Measurements from ENCODE around the gene ARRDC3. TPM values are rescaled to one million over a fixed set of nuclear protein-coding genes. Genes with fewer than 3 reads are reported as not detected.

Gene ARRDC3
- total and polyA plus RNA-seq, 9 of the 15 experiments (the other 6 are each of a cell fraction or from before 2014, with no cell fraction given): 15.3 to 58.1 (median 39.4) TPM

- TF ChIP-seq, protein P1, sequence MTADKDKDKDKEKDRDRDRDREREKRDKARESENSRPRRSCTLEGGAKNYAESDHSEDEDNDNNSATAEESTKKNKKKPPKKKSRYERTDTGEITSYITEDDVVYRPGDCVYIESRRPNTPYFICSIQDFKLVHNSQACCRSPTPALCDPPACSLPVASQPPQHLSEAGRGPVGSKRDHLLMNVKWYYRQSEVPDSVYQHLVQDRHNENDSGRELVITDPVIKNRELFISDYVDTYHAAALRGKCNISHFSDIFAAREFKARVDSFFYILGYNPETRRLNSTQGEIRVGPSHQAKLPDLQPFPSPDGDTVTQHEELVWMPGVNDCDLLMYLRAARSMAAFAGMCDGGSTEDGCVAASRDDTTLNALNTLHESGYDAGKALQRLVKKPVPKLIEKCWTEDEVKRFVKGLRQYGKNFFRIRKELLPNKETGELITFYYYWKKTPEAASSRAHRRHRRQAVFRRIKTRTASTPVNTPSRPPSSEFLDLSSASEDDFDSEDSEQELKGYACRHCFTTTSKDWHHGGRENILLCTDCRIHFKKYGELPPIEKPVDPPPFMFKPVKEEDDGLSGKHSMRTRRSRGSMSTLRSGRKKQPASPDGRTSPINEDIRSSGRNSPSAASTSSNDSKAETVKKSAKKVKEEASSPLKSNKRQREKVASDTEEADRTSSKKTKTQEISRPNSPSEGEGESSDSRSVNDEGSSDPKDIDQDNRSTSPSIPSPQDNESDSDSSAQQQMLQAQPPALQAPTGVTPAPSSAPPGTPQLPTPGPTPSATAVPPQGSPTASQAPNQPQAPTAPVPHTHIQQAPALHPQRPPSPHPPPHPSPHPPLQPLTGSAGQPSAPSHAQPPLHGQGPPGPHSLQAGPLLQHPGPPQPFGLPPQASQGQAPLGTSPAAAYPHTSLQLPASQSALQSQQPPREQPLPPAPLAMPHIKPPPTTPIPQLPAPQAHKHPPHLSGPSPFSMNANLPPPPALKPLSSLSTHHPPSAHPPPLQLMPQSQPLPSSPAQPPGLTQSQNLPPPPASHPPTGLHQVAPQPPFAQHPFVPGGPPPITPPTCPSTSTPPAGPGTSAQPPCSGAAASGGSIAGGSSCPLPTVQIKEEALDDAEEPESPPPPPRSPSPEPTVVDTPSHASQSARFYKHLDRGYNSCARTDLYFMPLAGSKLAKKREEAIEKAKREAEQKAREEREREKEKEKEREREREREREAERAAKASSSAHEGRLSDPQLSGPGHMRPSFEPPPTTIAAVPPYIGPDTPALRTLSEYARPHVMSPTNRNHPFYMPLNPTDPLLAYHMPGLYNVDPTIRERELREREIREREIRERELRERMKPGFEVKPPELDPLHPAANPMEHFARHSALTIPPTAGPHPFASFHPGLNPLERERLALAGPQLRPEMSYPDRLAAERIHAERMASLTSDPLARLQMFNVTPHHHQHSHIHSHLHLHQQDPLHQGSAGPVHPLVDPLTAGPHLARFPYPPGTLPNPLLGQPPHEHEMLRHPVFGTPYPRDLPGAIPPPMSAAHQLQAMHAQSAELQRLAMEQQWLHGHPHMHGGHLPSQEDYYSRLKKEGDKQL (CRISPR knock-in tag; IDR thresholded peaks at IDR 0.05; ENCODE audit: borderline replicate concordance): no peak
- TF ChIP-seq TEAD4 (IDR thresholded peaks at IDR 0.05; ENCODE audit: low read length): peak; percentile 51; the same call in 1 of the 2 replicates
- no peak for TF ChIP-seq TEAD4 (CRISPR knock-in tag; IDR thresholded peaks at IDR 0.05; ENCODE audit: borderline replicate concordance)
- TF ChIP-seq MGA (IDR thresholded peaks at IDR 0.05): peak; percentile 94
- TF ChIP-seq, protein P2, sequence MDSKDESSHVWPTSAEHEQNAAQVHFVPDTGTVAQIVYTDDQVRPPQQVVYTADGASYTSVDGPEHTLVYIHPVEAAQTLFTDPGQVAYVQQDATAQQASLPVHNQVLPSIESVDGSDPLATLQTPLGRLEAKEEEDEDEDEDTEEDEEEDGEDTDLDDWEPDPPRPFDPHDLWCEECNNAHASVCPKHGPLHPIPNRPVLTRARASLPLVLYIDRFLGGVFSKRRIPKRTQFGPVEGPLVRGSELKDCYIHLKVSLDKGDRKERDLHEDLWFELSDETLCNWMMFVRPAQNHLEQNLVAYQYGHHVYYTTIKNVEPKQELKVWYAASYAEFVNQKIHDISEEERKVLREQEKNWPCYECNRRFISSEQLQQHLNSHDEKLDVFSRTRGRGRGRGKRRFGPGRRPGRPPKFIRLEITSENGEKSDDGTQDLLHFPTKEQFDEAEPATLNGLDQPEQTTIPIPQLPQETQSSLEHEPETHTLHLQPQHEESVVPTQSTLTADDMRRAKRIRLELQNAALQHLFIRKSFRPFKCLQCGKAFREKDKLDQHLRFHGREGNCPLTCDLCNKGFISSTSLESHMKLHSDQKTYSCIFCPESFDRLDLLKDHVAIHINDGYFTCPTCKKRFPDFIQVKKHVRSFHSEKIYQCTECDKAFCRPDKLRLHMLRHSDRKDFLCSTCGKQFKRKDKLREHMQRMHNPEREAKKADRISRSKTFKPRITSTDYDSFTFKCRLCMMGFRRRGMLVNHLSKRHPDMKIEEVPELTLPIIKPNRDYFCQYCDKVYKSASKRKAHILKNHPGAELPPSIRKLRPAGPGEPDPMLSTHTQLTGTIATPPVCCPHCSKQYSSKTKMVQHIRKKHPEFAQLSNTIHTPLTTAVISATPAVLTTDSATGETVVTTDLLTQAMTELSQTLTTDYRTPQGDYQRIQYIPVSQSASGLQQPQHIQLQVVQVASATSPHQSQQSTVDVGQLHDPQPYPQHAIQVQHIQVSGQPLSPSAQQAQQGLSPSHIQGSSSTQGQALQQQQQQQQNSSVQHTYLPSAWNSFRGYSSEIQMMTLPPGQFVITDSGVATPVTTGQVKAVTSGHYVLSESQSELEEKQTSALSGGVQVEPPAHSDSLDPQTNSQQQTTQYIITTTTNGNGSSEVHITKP (IDR thresholded peaks at IDR 0.05; ENCODE audit: partially characterized antibody): no peak
Measured at GRCh38 chr5:91332267-91333045, 50.7 kb downstream of the ARRDC3 start (continued).
